Measurements from ENCODE around the gene FAM222A.

FAM222A gene

DNA sequence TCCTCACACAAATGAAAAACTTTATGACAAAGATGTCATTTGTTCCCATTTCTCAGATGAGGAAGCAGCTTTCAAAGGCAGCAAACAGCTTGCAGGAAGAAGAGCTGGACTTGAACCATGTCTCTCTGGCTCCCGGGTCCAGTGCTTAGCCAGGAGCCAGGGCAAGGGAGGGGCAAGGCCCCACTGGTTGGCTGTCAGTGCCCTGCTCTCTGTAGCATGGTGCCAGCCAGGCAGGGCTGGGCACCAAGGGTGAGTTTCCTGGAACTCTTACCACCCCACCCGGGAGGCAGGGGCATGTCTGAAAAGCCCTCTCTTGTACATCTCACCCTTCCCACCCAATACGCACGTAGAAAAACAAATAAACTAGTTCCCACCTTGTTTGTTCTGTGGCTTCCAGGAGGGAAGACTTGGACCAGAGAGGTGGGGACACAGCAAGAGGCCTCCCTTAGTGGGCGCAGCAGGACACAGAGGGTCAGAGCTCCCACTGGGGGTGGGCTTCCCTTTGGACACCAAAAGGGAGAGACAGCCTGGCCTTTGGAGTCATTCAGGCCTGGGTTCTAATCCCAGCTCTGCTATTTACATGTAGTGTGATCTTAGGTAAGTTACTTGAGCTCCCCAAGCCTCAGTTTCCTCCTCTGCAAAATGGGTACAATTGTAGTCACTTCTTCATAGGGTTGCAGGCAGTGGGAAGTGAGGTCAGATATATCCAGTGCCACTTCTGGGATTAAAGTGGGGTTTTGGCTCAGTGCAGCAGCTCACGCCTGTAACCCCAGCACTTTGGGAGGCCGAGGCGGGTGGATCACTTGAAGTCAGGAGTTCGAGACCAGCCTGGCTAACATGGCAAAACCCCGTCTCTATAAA, 102.4 kb downstream of the FAM222A start:
- no peaks in the 10 kb centered on the region for H4K20me1 ChIP-seq (ENCODE audit: low read depth, low read length)
- no peaks in the 10 kb centered on the region for H3F3A ChIP-seq (ENCODE audit: insufficient read depth)
- H3K27ac ChIP-seq (ENCODE audit: low read depth, low read length): no peak overlapping the region
- no peaks in the 10 kb centered on the region for H3K79me2 ChIP-seq (ENCODE audit: insufficient read depth, low read length)
- H3K9me3 ChIP-seq (ENCODE audit: insufficient read depth, low read length): no peaks in the 10 kb centered on the region
- no peak overlapping the region for H2AFZ ChIP-seq (ENCODE audit: low read depth, low read length, severe bottlenecking)
- no peaks in the 10 kb centered on the region for H3K27me3 ChIP-seq (ENCODE audit: low read length)
- no peaks in the 10 kb centered on the region for H3K36me3 ChIP-seq (ENCODE audit: low read length)
- TF ChIP-seq, protein P1, sequence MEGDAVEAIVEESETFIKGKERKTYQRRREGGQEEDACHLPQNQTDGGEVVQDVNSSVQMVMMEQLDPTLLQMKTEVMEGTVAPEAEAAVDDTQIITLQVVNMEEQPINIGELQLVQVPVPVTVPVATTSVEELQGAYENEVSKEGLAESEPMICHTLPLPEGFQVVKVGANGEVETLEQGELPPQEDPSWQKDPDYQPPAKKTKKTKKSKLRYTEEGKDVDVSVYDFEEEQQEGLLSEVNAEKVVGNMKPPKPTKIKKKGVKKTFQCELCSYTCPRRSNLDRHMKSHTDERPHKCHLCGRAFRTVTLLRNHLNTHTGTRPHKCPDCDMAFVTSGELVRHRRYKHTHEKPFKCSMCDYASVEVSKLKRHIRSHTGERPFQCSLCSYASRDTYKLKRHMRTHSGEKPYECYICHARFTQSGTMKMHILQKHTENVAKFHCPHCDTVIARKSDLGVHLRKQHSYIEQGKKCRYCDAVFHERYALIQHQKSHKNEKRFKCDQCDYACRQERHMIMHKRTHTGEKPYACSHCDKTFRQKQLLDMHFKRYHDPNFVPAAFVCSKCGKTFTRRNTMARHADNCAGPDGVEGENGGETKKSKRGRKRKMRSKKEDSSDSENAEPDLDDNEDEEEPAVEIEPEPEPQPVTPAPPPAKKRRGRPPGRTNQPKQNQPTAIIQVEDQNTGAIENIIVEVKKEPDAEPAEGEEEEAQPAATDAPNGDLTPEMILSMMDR (IDR thresholded peaks at IDR 0.05; ENCODE audit: insufficient read depth, low read length, poor library complexity, severe bottlenecking): no peak
- no peak for TF ChIP-seq EZH2phosphoT487 (conservative IDR thresholded peaks at IDR 0.05; ENCODE audit: low read length)
- no peak overlapping the region for H3K4me2 ChIP-seq (ENCODE audit: low read depth, low read length, poor library complexity, severe bottlenecking)
- no peak overlapping the region for H3K9ac ChIP-seq (ENCODE audit: low read length)
- no peak overlapping the region for H3K4me3 ChIP-seq (ENCODE audit: insufficient read depth, low read length, poor library complexity, severe bottlenecking)
- H3K9me2 ChIP-seq (replicated peaks; ENCODE audit: insufficient read depth, low read length): no peaks in the 10 kb centered on the region

DNA sequence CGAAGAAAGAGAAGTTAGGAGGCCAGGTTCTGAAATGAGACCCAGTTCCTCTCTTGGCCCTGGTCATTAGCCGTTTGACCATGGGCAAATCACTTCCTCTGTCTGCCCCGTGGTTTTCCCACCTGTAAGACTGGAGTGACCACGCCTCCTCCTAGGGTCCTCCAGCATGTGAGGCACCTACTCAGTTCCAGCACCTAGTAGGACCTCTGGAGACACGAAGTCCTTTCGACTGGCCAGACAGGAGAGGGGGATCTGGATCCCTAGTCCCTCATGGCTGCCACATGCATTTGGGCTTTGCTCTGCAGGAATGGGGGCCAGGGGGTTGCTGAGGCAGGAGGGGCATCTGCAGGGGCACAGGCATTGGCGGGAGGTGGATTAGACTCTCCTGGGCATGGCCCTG, 103.2 kb downstream of the FAM222A start:
- no peak overlapping the region for H2AFZ ChIP-seq (ENCODE audit: low read depth, low read length, severe bottlenecking)
- no peak for TF ChIP-seq EZH2phosphoT487 (conservative IDR thresholded peaks at IDR 0.05; ENCODE audit: low read length)
- TF ChIP-seq, protein P1 (IDR thresholded peaks at IDR 0.05; ENCODE audit: insufficient read depth, low read length, poor library complexity, severe bottlenecking): no peak
- H3K4me3 ChIP-seq (ENCODE audit: insufficient read depth, low read length, poor library complexity, severe bottlenecking): no peak overlapping the region
- no peaks in the 10 kb centered on the region for H3F3A ChIP-seq (ENCODE audit: insufficient read depth)
- H4K20me1 ChIP-seq (ENCODE audit: low read depth, low read length): no peaks in the 10 kb centered on the region
- no peak overlapping the region for H3K9ac ChIP-seq (ENCODE audit: low read length)
- H3K9me3 ChIP-seq (ENCODE audit: insufficient read depth, low read length): no peaks in the 10 kb centered on the region
- H3K4me2 ChIP-seq (ENCODE audit: low read depth, low read length, poor library complexity, severe bottlenecking): no peak overlapping the region
- H3K79me2 ChIP-seq (ENCODE audit: insufficient read depth, low read length): no peaks in the 10 kb centered on the region
- no peaks in the 10 kb centered on the region for H3K27me3 ChIP-seq (ENCODE audit: low read length)
- H3K9me2 ChIP-seq (replicated peaks; ENCODE audit: insufficient read depth, low read length): no peaks in the 10 kb centered on the region
- H3K27ac ChIP-seq (ENCODE audit: low read depth, low read length): no peak overlapping the region
- no peaks in the 10 kb centered on the region for H3K36me3 ChIP-seq (ENCODE audit: low read length)

DNA sequence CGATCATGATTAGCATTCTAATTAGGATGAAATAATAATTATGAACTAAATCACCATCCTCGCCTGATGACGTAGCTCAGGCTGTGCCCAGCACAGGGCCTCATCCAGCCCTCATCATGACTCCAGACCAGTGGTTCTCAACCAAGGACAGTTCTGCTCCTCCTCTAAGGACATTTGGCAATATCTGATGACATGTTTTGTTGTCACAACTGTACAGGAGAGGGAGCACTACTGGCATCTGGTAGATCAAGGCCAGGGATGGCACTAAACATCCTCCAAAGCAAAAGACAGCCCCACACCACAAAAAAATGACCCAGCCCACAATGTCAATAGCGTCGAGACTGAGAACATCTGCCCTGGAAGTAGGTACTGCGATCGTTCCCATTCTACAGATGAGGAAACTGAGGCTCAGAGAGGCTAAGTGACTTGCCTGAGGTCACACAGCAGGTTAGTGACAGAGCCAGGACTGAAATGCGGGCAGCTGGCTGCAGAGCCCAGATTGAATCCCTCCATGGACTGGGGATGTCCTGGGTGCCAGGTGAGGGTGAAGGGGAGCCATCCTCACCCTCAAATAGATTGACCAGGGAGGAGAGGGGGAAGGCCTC, 104.1 kb downstream of the FAM222A start:
- H3K79me2 ChIP-seq (ENCODE audit: insufficient read depth, low read length): no peaks in the 10 kb centered on the region
- no peaks in the 10 kb centered on the region for H3F3A ChIP-seq (ENCODE audit: insufficient read depth)
- no peaks in the 10 kb centered on the region for H3K9me3 ChIP-seq (ENCODE audit: insufficient read depth, low read length)
- H3K4me2 ChIP-seq (ENCODE audit: low read depth, low read length, poor library complexity, severe bottlenecking): no peak overlapping the region
- no peak overlapping the region for H3K27ac ChIP-seq (ENCODE audit: low read depth, low read length)
- no peaks in the 10 kb centered on the region for H3K36me3 ChIP-seq (ENCODE audit: low read length)
- no peak overlapping the region for H3K9ac ChIP-seq (ENCODE audit: low read length)
- TF ChIP-seq, protein P1 (IDR thresholded peaks at IDR 0.05; ENCODE audit: insufficient read depth, low read length, poor library complexity, severe bottlenecking): no peak
- no peak for TF ChIP-seq EZH2phosphoT487 (conservative IDR thresholded peaks at IDR 0.05; ENCODE audit: low read length)
- no peaks in the 10 kb centered on the region for H3K27me3 ChIP-seq (ENCODE audit: low read length)
- H4K20me1 ChIP-seq (ENCODE audit: low read depth, low read length): no peaks in the 10 kb centered on the region
- no peak overlapping the region for H3K4me3 ChIP-seq (ENCODE audit: insufficient read depth, low read length, poor library complexity, severe bottlenecking)
- H3K9me2 ChIP-seq (replicated peaks; ENCODE audit: insufficient read depth, low read length): no peaks in the 10 kb centered on the region
- no peak overlapping the region for H2AFZ ChIP-seq (ENCODE audit: low read depth, low read length, severe bottlenecking)

Measured in SU-DHL-6 (cell line).